Keratinocyte (primary cell): ENCODE measurements around the gene TMEM86A. TPM values are rescaled to one million over a fixed set of nuclear protein-coding genes. Genes with fewer than 3 reads are reported as not detected.

Experiments
- DNase-seq: peaks from one replicate; pipeline ENCODE4 v3.0.0-alpha.2; 2011; ENCODE audit warnings: low read depth, missing footprints, low spot score
- FAIRE-seq: peaks from 2 replicates; lab custom pipeline; 2011; peaks lifted over from hg19 to GRCh38; lab: Jason Lieb, UNC
- H2AFZ ChIP-seq: 2 replicates; pipeline ENCODE4 v1.6.0; 2012; ENCODE audit warnings: low read length, control low read depth, inconsistent platforms; ENCODE audit not compliant: control insufficient read depth
- H3K27ac ChIP-seq: 2 replicates; pipeline ENCODE4 v1.5.1; 2011; ENCODE audit warnings: low read length; ENCODE audit not compliant: control insufficient read depth, insufficient read depth
- H3K27me3 ChIP-seq: 3 replicates; pipeline ENCODE4 v1.6.0; 2011; ENCODE audit warnings: low read length; ENCODE audit not compliant: control insufficient read depth, insufficient read depth; ENCODE audit errors: extremely low read depth
- H3K36me3 ChIP-seq, 2 experiments: 2 replicates in 1 of 2; 3 replicates in 1 of 2; pipeline ENCODE4 v1.5.1; 2011; ENCODE audit warnings: low read length in 2 of 2, mild to moderate bottlenecking in 1 of 2; ENCODE audit not compliant: control insufficient read depth in 2 of 2, insufficient read depth in 2 of 2; ENCODE audit errors: extremely low read depth in 1 of 2
- H3K4me1 ChIP-seq: 3 replicates; pipeline ENCODE4 v1.5.1; 2011; ENCODE audit warnings: low read length; ENCODE audit not compliant: control insufficient read depth, insufficient read depth; ENCODE audit errors: extremely low read depth
- H3K4me2 ChIP-seq: 3 replicates; pipeline ENCODE4 v1.6.0; 2011; ENCODE audit warnings: low read depth, low read length; ENCODE audit not compliant: control insufficient read depth, insufficient read depth; ENCODE audit errors: extremely low read depth
- H3K4me3 ChIP-seq, 3 experiments: fragments of 200-600 bp in 1 of 3; sonication (generic) in 1 of 3; 2 replicates in 2 of 3; 3 replicates in 1 of 3; pipeline ENCODE4 v1.5.1; 2011 to 2016; ENCODE audit warnings: low read length in 3 of 3, mild to moderate bottlenecking in 3 of 3, control low read depth in 2 of 3, inconsistent platforms in 1 of 3, low read depth in 1 of 3, mixed read lengths in 1 of 3, mixed run types in 1 of 3, moderate library complexity in 1 of 3; ENCODE audit not compliant: control insufficient read depth in 2 of 3, insufficient read depth in 2 of 3; ENCODE audit errors: extremely low read depth in 1 of 3
- H3K79me2 ChIP-seq: 2 replicates; pipeline ENCODE4 v1.6.0; 2012; ENCODE audit warnings: low read length; ENCODE audit not compliant: control insufficient read depth, insufficient read depth
- H3K9ac ChIP-seq: 3 replicates; pipeline ENCODE4 v1.6.0; 2011; ENCODE audit warnings: low read length; ENCODE audit not compliant: control insufficient read depth, insufficient read depth; ENCODE audit errors: extremely low read depth
- H3K9me1 ChIP-seq: 3 replicates; pipeline ENCODE4 v1.6.0; 2011; ENCODE audit warnings: low read length; ENCODE audit not compliant: control insufficient read depth, insufficient read depth; ENCODE audit errors: extremely low read depth
- H3K9me3 ChIP-seq: 2 replicates; pipeline ENCODE4 v1.5.1; 2012; ENCODE audit warnings: low read depth, low read length; ENCODE audit not compliant: control insufficient read depth
- H4K20me1 ChIP-seq: 3 replicates; pipeline ENCODE4 v1.6.0; 2011; ENCODE audit warnings: low read length; ENCODE audit not compliant: control insufficient read depth, insufficient read depth; ENCODE audit errors: extremely low read depth
- CTCF ChIP-seq, 3 experiments: IDR thresholded peaks in 1 of 3; conservative IDR thresholded peaks in 1 of 3; optimal IDR thresholded peaks in 1 of 3; 2 replicates in 2 of 3; 3 replicates in 1 of 3; pipeline versions ENCODE3 to v1.5.1; 2011; ENCODE audit warnings: low read length in 3 of 3, mild to moderate bottlenecking in 3 of 3, moderate library complexity in 2 of 3, control low read depth in 1 of 3, inconsistent platforms in 1 of 3; ENCODE audit not compliant: insufficient read depth in 2 of 3; ENCODE audit errors: extremely low read depth in 1 of 3
- EZH2 ChIP-seq: IDR thresholded peaks from one replicate; pipeline ENCODE4 v1.6.1; 2012; ENCODE audit warnings: inconsistent platforms, mild to moderate bottlenecking, low read length, moderate library complexity
- dilution Hi-C: fragments of 300-500 bp; cut with MboI; formaldehyde crosslinking; loops from one replicate; pipeline ENCODE4 v1.7.0; 2020; ENCODE audit warnings: low sequenced_read_pairs; ENCODE audit not compliant: extremely low pct_ligation_motif_present
- polyA plus RNA-seq, 5 experiments: library from polyadenylated mRNA; depleted of rRNA in 3 of 5; stranded (reverse) in 3 of 5; stranded (forward) in 1 of 5; unstranded in 1 of 5; fragments of >200 nt; gene quantifications; 1 replicate in 1 of 5; 2 replicates in 3 of 5; 3 replicates in 1 of 5; pipeline versions ENCODE4 v1.2.1 to v1.2.3, GENCODE V29; 2011 to 2012; ENCODE audit warnings: missing spikeins in 2 of 5, low read depth in 1 of 5, low replicate concordance in 1 of 5

The TMEM86A gene
- polyA plus RNA-seq, 1 donor (not counting 4 experiments of a cell fraction or from before 2014, with no cell fraction given): 2.5 TPM

- peaks cover 7% of the 10 kb centered on the region for H3K27me3 ChIP-seq
- no peak overlapping the region for H2AFZ ChIP-seq
- H3K9me3 ChIP-seq: no peaks in the 10 kb centered on the region
- peaks cover 33% of the 10 kb centered on the region for H3K4me1 ChIP-seq
- FAIRE-seq (no peak), DNase-seq (no peak)
- H3K9me1 ChIP-seq: no peaks in the 10 kb centered on the region
- TF ChIP-seq EZH2 (no peak), CTCF (optimal IDR thresholded peaks at IDR 0.05 in 1 of 3, IDR thresholded peaks at IDR 0.05 in 1 of 3, conservative IDR thresholded peaks at IDR 0.05 in 1 of 3; ENCODE audit: extremely low read depth in 1 of 3, insufficient read depth in 2 of 3, low read length in 3 of 3) (no peak)
- no peaks in the 10 kb centered on the region for H3K79me2 ChIP-seq
- H3K9ac ChIP-seq: no peak overlapping the region
- peaks cover 0 to 5% of the 10 kb centered on the region in 2 experiments for H3K36me3 ChIP-seq
- H4K20me1 ChIP-seq: no peaks in the 10 kb centered on the region
- dilution Hi-C loops: no loop called here
- H3K4me2 ChIP-seq: no peak overlapping the region
- no peak overlapping the region for H3K4me3 ChIP-seq
- H3K27ac ChIP-seq: no peak overlapping the region
Observed at GRCh38 chr11:18700872-18701271, 2.3 kb downstream of the TMEM86A start.

DNA sequence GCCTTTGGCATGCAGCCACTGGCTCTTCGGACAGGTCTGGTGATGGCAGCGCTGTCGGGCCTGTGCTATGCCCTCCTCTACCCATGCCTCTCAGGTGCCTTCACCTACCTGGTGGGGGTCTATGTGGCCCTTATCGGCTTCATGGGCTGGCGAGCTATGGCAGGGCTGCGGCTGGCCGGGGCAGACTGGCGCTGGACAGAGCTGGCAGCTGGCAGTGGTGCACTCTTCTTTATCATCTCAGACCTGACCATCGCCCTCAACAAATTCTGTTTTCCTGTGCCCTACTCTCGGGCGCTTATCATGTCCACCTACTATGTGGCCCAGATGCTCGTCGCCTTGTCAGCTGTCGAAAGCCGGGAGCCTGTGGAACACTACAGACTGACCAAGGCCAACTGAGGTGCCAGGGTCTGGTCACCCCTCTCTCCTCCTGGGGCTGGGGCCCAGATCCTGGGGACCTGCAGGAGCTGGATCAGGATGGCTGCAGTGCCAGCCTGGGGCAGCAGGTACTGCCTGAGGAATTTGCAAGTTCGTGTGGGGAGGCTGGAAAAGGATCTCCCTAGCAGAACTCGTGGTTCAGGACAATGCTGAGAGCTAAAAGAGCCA lies 3.1 kb downstream of the TMEM86A start:
- no peaks in the 10 kb centered on the region for H3K79me2 ChIP-seq
- H3K4me3 ChIP-seq: no peak overlapping the region
- no peaks in the 10 kb centered on the region for H3K9me1 ChIP-seq
- no peaks in the 10 kb centered on the region for H4K20me1 ChIP-seq
- no peak for DNase-seq
- no peak overlapping the region for H3K9ac ChIP-seq
- peaks cover 0 to 5% of the 10 kb centered on the region in 2 experiments for H3K36me3 ChIP-seq
- H3K4me1 ChIP-seq: peaks cover 32% of the 10 kb centered on the region
- H2AFZ ChIP-seq: no peak overlapping the region
- dilution Hi-C loops: no loop called here
- H3K27ac ChIP-seq: no peak overlapping the region
- no peak overlapping the region for H3K4me2 ChIP-seq
- no peak for TF ChIP-seq EZH2
- no peak for TF ChIP-seq CTCF (optimal IDR thresholded peaks at IDR 0.05 in 1 of 3, IDR thresholded peaks at IDR 0.05 in 1 of 3, conservative IDR thresholded peaks at IDR 0.05 in 1 of 3; ENCODE audit: extremely low read depth in 1 of 3, insufficient read depth in 2 of 3, low read length in 3 of 3)
- FAIRE-seq: no peak
- no peaks in the 10 kb centered on the region for H3K9me3 ChIP-seq
- peaks cover 13% of the 10 kb centered on the region for H3K27me3 ChIP-seq
